Mesodermal cell (in vitro differentiated cells): Measurements from ENCODE around the gene DMAC1.

ENCODE experiments used
- H3K27ac ChIP-seq: 2 replicates; pipeline ENCODE4 v1.7.0; 2013; ENCODE audit warnings: mild to moderate bottlenecking, low read depth, low read length, moderate library complexity; ENCODE audit not compliant: severe bottlenecking
- H3K36me3 ChIP-seq: 2 replicates; pipeline ENCODE4 v1.7.1; 2013; ENCODE audit warnings: mild to moderate bottlenecking, low read length, moderate library complexity; ENCODE audit not compliant: control insufficient read depth, insufficient read depth
- H3K4me1 ChIP-seq: one replicate; pipeline ENCODE4 v1.7.1; 2013; ENCODE audit warnings: mild to moderate bottlenecking, low read length; ENCODE audit not compliant: insufficient read depth, control insufficient read depth, poor library complexity, severe bottlenecking
- H3K4me3 ChIP-seq: 2 replicates; pipeline ENCODE4 v1.7.0; 2013; ENCODE audit warnings: low read length, control low read depth, mild to moderate bottlenecking; ENCODE audit not compliant: insufficient read depth, poor library complexity, severe bottlenecking; ENCODE audit errors: extremely low read depth
- H3K9me3 ChIP-seq: 2 replicates; pipeline ENCODE4 v1.7.1; 2013; ENCODE audit warnings: mild to moderate bottlenecking, low read length, moderate library complexity; ENCODE audit not compliant: control insufficient read depth
- WGBS, 2 experiments: methylation state at CpG; one replicate each; pipeline ENCODE4 v1.1.5; 2013; ENCODE audit warnings: missing lambda C conversion rate in 2 of 2; ENCODE audit not compliant: insufficient coverage in 2 of 2; 5-methylcytosine and 5-hydroxymethylcytosine counted together

Gene DMAC1

DNA sequence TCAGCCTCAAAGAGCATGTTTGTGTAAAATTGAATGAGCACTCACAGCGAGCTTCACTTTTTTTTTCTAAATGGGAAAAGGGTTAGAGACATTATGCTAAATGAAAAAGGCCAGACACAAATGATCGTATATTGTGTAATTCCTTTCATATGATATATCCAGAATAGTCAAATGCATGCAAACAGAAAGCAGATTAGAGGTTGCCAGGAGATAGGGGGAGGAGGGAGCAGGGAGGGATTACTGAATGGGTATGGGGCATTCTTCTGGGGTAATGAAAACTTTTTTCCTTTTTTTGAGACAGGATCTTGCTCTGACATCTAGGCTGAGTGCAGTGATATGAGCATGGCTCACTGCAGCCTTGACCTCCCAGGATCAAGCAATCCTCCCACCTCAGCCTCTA, 47.1 kb downstream of the DMAC1 start:
- no peak overlapping the region for H3K27ac ChIP-seq

More for the DNA sequence above, 47.1 kb downstream of the DMAC1 start:
- H3K9me3 ChIP-seq, result no peaks in the 10 kb centered on the region
- no peaks in the 10 kb centered on the region for H3K36me3 ChIP-seq
- 86 to 100% methylated on average over 1 of the region's 2 CpGs for WGBS, 2 experiments
- no peaks in the 10 kb centered on the region for H3K4me1 ChIP-seq
- no peak overlapping the region for H3K4me3 ChIP-seq
